ENCODE results near the gene SMARCD1.
"Not testable (repeated sequence)": the region's sequence is repeated elsewhere in the genome, so short reads cannot be mapped to it uniquely, and the experiment has no call there.

The SMARCD1 gene

DNA sequence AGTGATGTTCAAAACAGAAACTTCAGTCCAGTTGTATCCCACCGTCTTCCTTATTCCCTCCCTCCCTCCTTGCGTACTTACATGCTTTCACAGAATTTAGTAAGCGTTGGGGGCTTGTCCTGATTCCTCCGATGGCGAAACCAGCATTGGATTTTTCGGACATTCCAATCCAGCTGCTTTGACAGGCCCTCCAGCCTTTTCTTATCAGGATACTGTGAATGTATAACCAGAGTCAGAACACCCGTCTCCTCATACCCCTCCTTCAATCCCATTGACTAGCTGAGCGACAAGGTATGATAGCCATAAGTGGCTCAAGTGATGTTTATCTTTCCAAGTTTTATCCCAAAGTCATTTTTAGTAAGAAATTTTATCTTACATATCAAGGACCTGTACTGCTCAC, 57.9 kb downstream of the SMARCD1 start:
- Histone ChIP-seq H2AFZ (ENCODE audit: low read length) (no peak overlapping the region), H3K4me3 (ENCODE audit: low read length, poor library complexity, severe bottlenecking) (no peak overlapping the region), H3K4me2 (ENCODE audit: low read depth, low read length, poor library complexity, severe bottlenecking) (no peak overlapping the region), H3K4me1 (ENCODE audit: insufficient read depth, low read length, poor library complexity, severe bottlenecking) (no peaks in the 10 kb centered on the region), H3K36me3 (ENCODE audit: insufficient read depth, low read length) (peaks cover 54% of the 10 kb centered on the region; the same call in 1 of the 2 replicates), H3K9ac (ENCODE audit: low read depth, low read length, poor library complexity, severe bottlenecking) (no peak overlapping the region), H3K27me3 (ENCODE audit: insufficient read depth, low read length, poor library complexity, severe bottlenecking) (no peaks in the 10 kb centered on the region), H3K79me2 (ENCODE audit: insufficient read depth, low read length) (peaks cover 16% of the 10 kb centered on the region), H3K9me3 (ENCODE audit: insufficient read depth, low read depth, low read length) (no peaks in the 10 kb centered on the region), H3K9me2 (replicated peaks; ENCODE audit: low read depth, low read length) (no peaks in the 10 kb centered on the region), H4K20me1 (ENCODE audit: insufficient read depth, low read length, poor library complexity, severe bottlenecking) (no peaks in the 10 kb centered on the region), H3F3A (ENCODE audit: low read depth) (no peaks in the 10 kb centered on the region)
- TF ChIP-seq, protein P1, sequence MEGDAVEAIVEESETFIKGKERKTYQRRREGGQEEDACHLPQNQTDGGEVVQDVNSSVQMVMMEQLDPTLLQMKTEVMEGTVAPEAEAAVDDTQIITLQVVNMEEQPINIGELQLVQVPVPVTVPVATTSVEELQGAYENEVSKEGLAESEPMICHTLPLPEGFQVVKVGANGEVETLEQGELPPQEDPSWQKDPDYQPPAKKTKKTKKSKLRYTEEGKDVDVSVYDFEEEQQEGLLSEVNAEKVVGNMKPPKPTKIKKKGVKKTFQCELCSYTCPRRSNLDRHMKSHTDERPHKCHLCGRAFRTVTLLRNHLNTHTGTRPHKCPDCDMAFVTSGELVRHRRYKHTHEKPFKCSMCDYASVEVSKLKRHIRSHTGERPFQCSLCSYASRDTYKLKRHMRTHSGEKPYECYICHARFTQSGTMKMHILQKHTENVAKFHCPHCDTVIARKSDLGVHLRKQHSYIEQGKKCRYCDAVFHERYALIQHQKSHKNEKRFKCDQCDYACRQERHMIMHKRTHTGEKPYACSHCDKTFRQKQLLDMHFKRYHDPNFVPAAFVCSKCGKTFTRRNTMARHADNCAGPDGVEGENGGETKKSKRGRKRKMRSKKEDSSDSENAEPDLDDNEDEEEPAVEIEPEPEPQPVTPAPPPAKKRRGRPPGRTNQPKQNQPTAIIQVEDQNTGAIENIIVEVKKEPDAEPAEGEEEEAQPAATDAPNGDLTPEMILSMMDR (conservative IDR thresholded peaks at IDR 0.05; ENCODE audit: low read length), result no peak
- no peak for TF ChIP-seq EZH2phosphoT487 (IDR thresholded peaks at IDR 0.05; ENCODE audit: borderline replicate concordance)

DNA sequence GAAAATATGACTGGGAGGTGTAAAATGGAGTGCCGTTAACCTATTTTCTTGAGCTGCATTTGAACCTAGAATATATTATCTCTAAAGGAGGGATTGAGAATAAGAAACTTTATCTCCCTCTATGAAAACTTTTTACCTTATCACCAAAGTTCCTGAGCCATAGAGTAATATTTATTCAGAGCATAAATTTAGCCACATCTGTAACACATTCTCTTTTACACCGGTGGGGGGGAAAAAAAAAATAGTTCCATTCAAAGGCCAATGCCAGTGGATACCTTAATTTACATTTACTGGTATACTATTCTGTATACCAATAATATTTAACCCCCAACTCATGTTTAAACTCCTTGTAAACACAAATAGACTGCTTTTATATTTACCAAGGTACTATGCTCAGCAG, 60.3 kb downstream of the SMARCD1 start:
- H3K4me1 ChIP-seq (ENCODE audit: insufficient read depth, low read length, poor library complexity, severe bottlenecking), result no peaks in the 10 kb centered on the region

DNA sequence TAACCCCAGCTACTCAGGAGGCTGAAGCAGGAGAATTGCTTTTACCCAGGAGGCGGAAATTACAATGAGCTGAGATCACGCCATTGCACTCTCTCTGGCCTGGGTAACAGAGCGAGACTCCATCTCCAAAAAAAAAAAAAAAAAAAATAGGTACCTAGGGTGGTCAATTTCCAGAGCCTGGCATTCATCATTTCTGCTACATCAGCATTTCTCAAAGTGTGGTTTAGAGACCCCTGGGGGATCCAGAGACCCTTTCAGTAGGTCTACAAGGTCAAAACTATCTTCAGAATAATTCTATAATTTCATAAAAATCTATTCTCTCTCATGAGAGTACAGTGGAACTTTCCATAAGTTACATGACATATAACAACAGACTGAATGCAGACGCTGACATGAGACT, 62.1 kb downstream of the SMARCD1 start:
- H3K4me3 ChIP-seq (ENCODE audit: low read length, poor library complexity, severe bottlenecking), result no peak overlapping the region
- H3K27me3 ChIP-seq (ENCODE audit: insufficient read depth, low read length, poor library complexity, severe bottlenecking), result no peaks in the 10 kb centered on the region
- H3K4me2 ChIP-seq (ENCODE audit: low read depth, low read length, poor library complexity, severe bottlenecking), result no peak overlapping the region
- H3K9me3 ChIP-seq (ENCODE audit: insufficient read depth, low read depth, low read length), result no peaks in the 10 kb centered on the region
- TF ChIP-seq, protein P1 (conservative IDR thresholded peaks at IDR 0.05; ENCODE audit: low read length), result no peak
- no peak for TF ChIP-seq EZH2phosphoT487 (IDR thresholded peaks at IDR 0.05; ENCODE audit: borderline replicate concordance)
- H3K4me1 ChIP-seq (ENCODE audit: insufficient read depth, low read length, poor library complexity, severe bottlenecking), result peaks cover 4% of the 10 kb centered on the region
- peaks cover 27% of the 10 kb centered on the region for H3K79me2 ChIP-seq (ENCODE audit: insufficient read depth, low read length)
- H2AFZ ChIP-seq (ENCODE audit: low read length), result no peak overlapping the region
- no peak overlapping the region for H3K9ac ChIP-seq (ENCODE audit: low read depth, low read length, poor library complexity, severe bottlenecking)
- H3F3A ChIP-seq (ENCODE audit: low read depth), result no peaks in the 10 kb centered on the region
- peaks cover 16% of the 10 kb centered on the region; the same call in 1 of the 2 replicates for H3K36me3 ChIP-seq (ENCODE audit: insufficient read depth, low read length)
- no peaks in the 10 kb centered on the region for H3K9me2 ChIP-seq (replicated peaks; ENCODE audit: low read depth, low read length)
- no peaks in the 10 kb centered on the region for H4K20me1 ChIP-seq (ENCODE audit: insufficient read depth, low read length, poor library complexity, severe bottlenecking)

More for the DNA sequence above, 60.3 kb downstream of the SMARCD1 start:
- no peak overlapping the region for H2AFZ ChIP-seq (ENCODE audit: low read length)
- H3F3A ChIP-seq (ENCODE audit: low read depth), result no peaks in the 10 kb centered on the region
- no peaks in the 10 kb centered on the region for H3K9me3 ChIP-seq (ENCODE audit: insufficient read depth, low read depth, low read length)
- no peak overlapping the region for H3K4me2 ChIP-seq (ENCODE audit: low read depth, low read length, poor library complexity, severe bottlenecking)
- peaks cover 33% of the 10 kb centered on the region; the same call in 1 of the 2 replicates for H3K36me3 ChIP-seq (ENCODE audit: insufficient read depth, low read length)
- no peak overlapping the region for H3K4me3 ChIP-seq (ENCODE audit: low read length, poor library complexity, severe bottlenecking)
- H3K9me2 ChIP-seq (replicated peaks; ENCODE audit: low read depth, low read length), result no peaks in the 10 kb centered on the region
- no peaks in the 10 kb centered on the region for H4K20me1 ChIP-seq (ENCODE audit: insufficient read depth, low read length, poor library complexity, severe bottlenecking)
- peaks cover 21% of the 10 kb centered on the region for H3K79me2 ChIP-seq (ENCODE audit: insufficient read depth, low read length)
- H3K27me3 ChIP-seq (ENCODE audit: insufficient read depth, low read length, poor library complexity, severe bottlenecking), result no peaks in the 10 kb centered on the region
- TF ChIP-seq, protein P1 (conservative IDR thresholded peaks at IDR 0.05; ENCODE audit: low read length), result no peak
- no peak for TF ChIP-seq EZH2phosphoT487 (IDR thresholded peaks at IDR 0.05; ENCODE audit: borderline replicate concordance)
- no peak overlapping the region for H3K9ac ChIP-seq (ENCODE audit: low read depth, low read length, poor library complexity, severe bottlenecking)

DNA sequence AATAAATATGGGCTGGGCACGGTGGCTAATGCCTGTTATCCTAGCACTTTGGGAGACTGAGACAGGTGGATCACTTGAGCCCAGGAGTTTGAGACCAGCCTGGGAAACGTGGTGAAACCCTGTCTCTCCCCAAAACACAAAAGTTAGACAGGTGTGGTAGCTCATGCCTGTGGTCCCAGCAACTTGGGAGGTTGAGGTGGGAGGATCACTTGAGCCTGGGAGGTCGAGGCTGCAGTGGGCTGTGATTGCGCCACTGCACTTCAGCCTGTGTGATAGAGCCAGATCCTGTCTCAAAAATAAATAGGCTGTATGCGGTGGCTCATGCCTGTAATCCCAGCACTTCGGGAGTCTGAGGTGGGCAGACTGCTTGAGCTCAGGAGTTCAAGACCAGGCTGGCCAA, 62.9 kb downstream of the SMARCD1 start:
- H3K4me3 ChIP-seq (ENCODE audit: low read length, poor library complexity, severe bottlenecking); H3K9me2 ChIP-seq (replicated peaks; ENCODE audit: low read depth, low read length); H4K20me1 ChIP-seq (ENCODE audit: insufficient read depth, low read length, poor library complexity, severe bottlenecking); H3F3A ChIP-seq (ENCODE audit: low read depth); H3K36me3 ChIP-seq (ENCODE audit: insufficient read depth, low read length); H3K27me3 ChIP-seq (ENCODE audit: insufficient read depth, low read length, poor library complexity, severe bottlenecking); H3K9me3 ChIP-seq (ENCODE audit: insufficient read depth, low read depth, low read length); H3K9ac ChIP-seq (ENCODE audit: low read depth, low read length, poor library complexity, severe bottlenecking); H2AFZ ChIP-seq (ENCODE audit: low read length); H3K4me2 ChIP-seq (ENCODE audit: low read depth, low read length, poor library complexity, severe bottlenecking); H3K4me1 ChIP-seq (ENCODE audit: insufficient read depth, low read length, poor library complexity, severe bottlenecking): not testable (repeated sequence)
- H3K79me2 ChIP-seq (ENCODE audit: insufficient read depth, low read length), result peaks cover 31% of the 10 kb centered on the region
